Ovary (tissue), 10 donors: ENCODE results near the gene CD300LD. TPM values are rescaled to one million over a fixed set of nuclear protein-coding genes. Genes with fewer than 3 reads are reported as not detected.

Experiments
- DNase-seq, 5 donors: peaks; one replicate each; pipeline ENCODE4 v3.0.0-alpha.2; 2019 to 2020
- H3K27ac ChIP-seq, 2 donors: fragments of 200-600 bp; one replicate each; pipeline versions ENCODE4 v1.5.1 to v1.8.0; 2019 to 2022
- H3K27me3 ChIP-seq: fragments of 200-600 bp; one replicate; pipeline ENCODE4 v1.8.0; 2022
- H3K36me3 ChIP-seq: fragments of 200-600 bp; sonication (generic); one replicate; pipeline ENCODE4 v1.5.1; 2019
- H3K4me1 ChIP-seq: one replicate; pipeline ENCODE4 v1.8.1; 2013; ENCODE audit warnings: mild to moderate bottlenecking, moderate library complexity; ENCODE audit not compliant: insufficient read depth
- H3K4me3 ChIP-seq: fragments of 200-600 bp; sonication (generic); one replicate; pipeline ENCODE4 v1.5.1; 2017
- H3K9me3 ChIP-seq, 2 donors: fragments of 200-600 bp in 1 of 2; sonication (generic) in 1 of 2; one replicate each; pipeline versions ENCODE4 v1.5.1 to v1.8.1; 2013 to 2019; ENCODE audit warnings: mild to moderate bottlenecking in 1 of 2, moderate library complexity in 1 of 2
- EP300 ChIP-seq: sonication (generic); formaldehyde crosslinking; IDR thresholded peaks from one replicate; pipeline ENCODE4 v1.6.1; 2017; ENCODE audit warnings: antibody characterized with exemption
- POLR2A ChIP-seq: fragments of 450-650 bp; IDR thresholded peaks from one replicate; pipeline ENCODE4 v1.6.1; 2017; ENCODE audit warnings: antibody characterized with exemption, mild to moderate bottlenecking, moderate library complexity
- WGBS, 3 donors: extraction: QIAGEN DNeasy Blood & Tissue Kit in 1 of 3; methylation state at CpG; one replicate each; pipeline versions ENCODE4 v1.1.5 to v1.1.7; 2013 to 2017; 5-methylcytosine and 5-hydroxymethylcytosine counted together
- intact Hi-C, 4 donors: fragments of 100-400 bp; cut with DNase I; formaldehyde crosslinking; loops; one replicate each; pipeline versions ENCODE4 v1.11.0 to v1.15.1; 2022 to 2023
- long read RNA-seq, 3 donors: library from polyadenylated mRNA in 2 of 3; unstranded in 2 of 3; transcript quantifications; one replicate each; pipeline ENCODE4 v2.0.0 and lab custom pipeline, GENCODE V29; 2021 to 2026
- polyA plus RNA-seq, 2 donors: library from polyadenylated mRNA; stranded (reverse); fragments of 200-250 nt in 1 of 2; fragments of 350-450 nt in 1 of 2; fragmentation: Illumina TruSeq in 1 of 2; extraction: RNeasy Lipid Tissue Mini Kit (QIAGEN cat#74804) in 1 of 2; gene quantifications; one replicate each; pipeline ENCODE4 v1.2.3, GENCODE V29; 2013 to 2014
- total RNA-seq, 7 donors: library from RNA; depleted of rRNA in 2 of 7; stranded (reverse); fragments of >200 nt in 2 of 7; fragmentation: NEBNext Ultra II Directional in 3 of 7; extraction: Animal tissue kit (Norgen Biotek cat#: 25700) in 3 of 7; gene quantifications; one replicate each; pipeline versions ENCODE4 v1.1.0 to v1.2.4, GENCODE V29; 2016 to 2023
- TF ChIP-seq, protein P1 (sequence below), 3 donors: fragments of 450-650 bp in 2 of 3; fragments of 200-600 bp in 1 of 3; IDR thresholded peaks; one replicate each; pipeline versions ENCODE4 v1.5.1 to v1.8.0; 2016 to 2022; ENCODE audit warnings: antibody characterized with exemption in 3 of 3, mild to moderate bottlenecking in 1 of 3
- donor health status: DM: no; HTN: no; CAD: no; lungs with moderate emphysema.
- donor health status: DM: no; HTN: no; CAD: no.
- donor health status: Bipolar disorder and iron deficiency.
- donor health status: DM: yes; HTN: yes; CAD: no.
- donor health status: DM: no; HTN: no; CAD: no.
- donor health status: DM: yes; HTN: yes; CAD: no.

The CD300LD gene
- total RNA-seq: not detected
- not detected for polyA plus RNA-seq
- long read RNA-seq, donor 1: 0 reads
- long read RNA-seq, donor 2: 0 reads
- long read RNA-seq, donor 3: 0 reads

DNA sequence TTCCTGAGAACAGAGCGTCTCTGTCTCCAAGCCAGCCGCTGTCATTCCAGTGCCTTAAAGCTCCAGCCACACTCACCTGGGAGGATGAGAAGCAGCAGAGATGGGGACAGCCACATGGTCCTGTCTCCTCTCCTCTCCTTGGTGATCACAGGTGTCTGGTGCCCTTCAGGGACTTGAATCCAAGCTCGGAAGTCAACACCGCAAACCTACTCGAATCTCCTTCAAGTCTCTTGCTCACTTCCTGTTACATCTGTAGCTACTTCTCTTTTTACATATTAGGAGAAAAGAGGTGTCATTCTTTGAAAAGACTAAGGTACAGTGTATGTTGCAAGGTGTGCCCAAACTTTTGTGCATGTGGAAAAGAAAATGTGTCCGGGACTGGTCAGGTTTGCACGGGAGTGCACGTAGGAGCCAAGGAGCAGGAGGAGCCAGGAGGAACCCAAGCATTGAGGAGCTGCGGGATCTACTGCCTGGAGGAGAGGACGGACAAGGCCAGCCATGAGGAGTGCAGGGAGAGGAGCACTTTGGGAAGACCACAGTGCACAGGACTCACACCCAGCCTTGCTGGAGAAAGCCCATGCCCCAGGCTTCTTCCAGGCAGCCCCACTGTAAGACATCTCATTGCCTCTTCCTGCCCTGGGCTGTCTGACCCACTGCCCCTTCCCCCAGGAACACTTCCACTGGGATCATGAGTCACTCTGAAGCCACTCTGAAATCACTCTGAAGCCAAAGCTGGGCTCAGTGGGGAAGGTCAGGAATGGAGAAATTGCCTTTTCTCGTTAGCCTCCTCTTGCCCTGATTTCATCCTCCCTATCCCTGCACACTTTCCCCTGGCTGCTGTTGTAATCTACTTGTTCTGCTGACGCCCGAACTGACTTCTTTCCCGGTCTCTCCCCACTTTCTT, at the start of gene CD300LD:
Gene CD300LD (minus strand): TSS at position 197 of the 904 bp plus-strand sequence. CDS start 81 bp downstream, at position 116.
- Histone ChIP-seq H3K9me3 (no peaks in the 10 kb centered on the region), H3K27ac (no peak within 1 kb of the TSS), H3K4me1 (no peaks in the 10 kb centered on the region), H3K4me3 (no peak within 1 kb of the TSS), H3K27me3 (no peaks in the 10 kb centered on the region), H3K36me3 (no peaks in the 10 kb centered on the region)
- WGBS, 3 donors: 66 to 75% (median 73%) methylated on average over 14 of the region's 14 CpGs
- intact Hi-C loops: no loop called here
- no peak for DNase-seq
- TF ChIP-seq POLR2A (no peak), EP300 (no peak)
- TF ChIP-seq, protein P1, sequence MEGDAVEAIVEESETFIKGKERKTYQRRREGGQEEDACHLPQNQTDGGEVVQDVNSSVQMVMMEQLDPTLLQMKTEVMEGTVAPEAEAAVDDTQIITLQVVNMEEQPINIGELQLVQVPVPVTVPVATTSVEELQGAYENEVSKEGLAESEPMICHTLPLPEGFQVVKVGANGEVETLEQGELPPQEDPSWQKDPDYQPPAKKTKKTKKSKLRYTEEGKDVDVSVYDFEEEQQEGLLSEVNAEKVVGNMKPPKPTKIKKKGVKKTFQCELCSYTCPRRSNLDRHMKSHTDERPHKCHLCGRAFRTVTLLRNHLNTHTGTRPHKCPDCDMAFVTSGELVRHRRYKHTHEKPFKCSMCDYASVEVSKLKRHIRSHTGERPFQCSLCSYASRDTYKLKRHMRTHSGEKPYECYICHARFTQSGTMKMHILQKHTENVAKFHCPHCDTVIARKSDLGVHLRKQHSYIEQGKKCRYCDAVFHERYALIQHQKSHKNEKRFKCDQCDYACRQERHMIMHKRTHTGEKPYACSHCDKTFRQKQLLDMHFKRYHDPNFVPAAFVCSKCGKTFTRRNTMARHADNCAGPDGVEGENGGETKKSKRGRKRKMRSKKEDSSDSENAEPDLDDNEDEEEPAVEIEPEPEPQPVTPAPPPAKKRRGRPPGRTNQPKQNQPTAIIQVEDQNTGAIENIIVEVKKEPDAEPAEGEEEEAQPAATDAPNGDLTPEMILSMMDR (IDR thresholded peaks at IDR 0.05): no peak

DNA sequence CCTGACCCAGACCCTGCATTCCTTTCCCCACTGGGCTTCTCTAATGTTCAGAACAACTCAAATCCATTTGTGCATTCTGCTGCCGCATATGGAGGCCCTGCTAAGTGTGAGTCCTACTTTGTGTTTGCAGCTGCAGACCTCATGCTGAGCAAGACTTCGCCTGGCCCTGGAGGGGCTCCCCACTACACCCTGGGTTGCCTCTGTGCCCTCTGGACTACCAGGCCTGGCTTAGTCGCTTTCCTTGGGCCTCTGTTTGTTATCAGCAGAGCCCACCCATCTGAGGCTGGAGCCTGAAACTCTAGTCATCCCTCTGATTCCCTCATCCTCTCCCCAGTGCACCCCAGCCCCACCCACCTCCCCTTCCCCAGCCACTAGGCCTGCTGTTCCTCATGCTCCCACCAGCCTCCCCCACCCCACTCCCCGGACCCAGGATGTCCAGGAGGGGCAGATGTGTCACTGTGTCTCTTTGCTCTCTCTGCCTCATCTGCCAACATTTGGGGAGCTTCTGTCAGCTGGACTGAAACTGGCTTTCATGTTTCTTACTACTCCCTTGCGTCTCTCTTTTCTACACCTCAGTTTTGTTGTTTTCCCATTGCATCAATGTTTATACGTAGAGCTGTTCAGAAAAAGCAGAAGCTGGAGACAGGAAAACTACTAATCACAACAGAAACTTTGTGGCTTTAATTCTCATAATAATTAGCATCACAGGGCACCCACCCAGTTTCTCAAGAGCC, 49.3 kb upstream of the CD300LD start:
- no peak overlapping the region for H3K4me3 ChIP-seq
- H3K9me3 ChIP-seq: no peaks in the 10 kb centered on the region
- intact Hi-C loops: no loop called here
- no peaks in the 10 kb centered on the region for H3K36me3 ChIP-seq
- no peak for DNase-seq
- H3K27me3 ChIP-seq: no peaks in the 10 kb centered on the region
- no peaks in the 10 kb centered on the region for H3K4me1 ChIP-seq
- no peak overlapping the region for H3K27ac ChIP-seq
- 55 to 61% (median 60%) methylated on average over 6 of the region's 6 CpGs for WGBS, 3 donors
- no peak for TF ChIP-seq EP300
- no peak for TF ChIP-seq POLR2A
- TF ChIP-seq, protein P1 (IDR thresholded peaks at IDR 0.05): no peak

DNA sequence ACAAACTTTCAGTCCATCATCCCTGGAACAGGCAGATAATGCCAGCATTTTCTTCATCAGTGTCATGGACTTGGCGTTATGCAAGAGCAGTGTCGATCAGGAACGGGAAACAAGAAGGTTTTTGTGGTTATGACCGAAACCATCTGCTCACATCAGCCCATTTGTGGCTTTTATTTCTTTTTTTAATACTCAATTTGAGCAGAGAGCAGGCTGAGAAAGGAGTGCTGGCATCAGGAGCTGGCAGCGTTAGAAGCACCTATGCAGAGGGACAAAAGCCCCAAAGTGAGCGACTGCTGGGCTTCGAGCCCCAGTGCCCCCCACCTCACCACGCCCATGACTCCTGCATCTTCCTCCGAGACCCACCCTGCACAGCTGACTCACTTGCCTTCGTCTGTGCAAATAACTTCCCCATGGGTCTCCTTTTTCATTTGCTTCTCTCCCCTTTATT, 47.6 kb upstream of the CD300LD start:
- DNase-seq: no peak
- no peaks in the 10 kb centered on the region for H3K36me3 ChIP-seq
- H3K4me1 ChIP-seq: no peaks in the 10 kb centered on the region
- no peak overlapping the region for H3K27ac ChIP-seq
- intact Hi-C loops: no loop called here
- H3K9me3 ChIP-seq: no peaks in the 10 kb centered on the region
- TF ChIP-seq, protein P1 (IDR thresholded peaks at IDR 0.05): no peak
- no peak for TF ChIP-seq POLR2A
- TF ChIP-seq EP300: no peak
- H3K4me3 ChIP-seq: no peak overlapping the region
- WGBS, 3 donors: 77 to 81% (median 80%) methylated on average over 10 of the region's 10 CpGs
- H3K27me3 ChIP-seq: no peaks in the 10 kb centered on the region

DNA sequence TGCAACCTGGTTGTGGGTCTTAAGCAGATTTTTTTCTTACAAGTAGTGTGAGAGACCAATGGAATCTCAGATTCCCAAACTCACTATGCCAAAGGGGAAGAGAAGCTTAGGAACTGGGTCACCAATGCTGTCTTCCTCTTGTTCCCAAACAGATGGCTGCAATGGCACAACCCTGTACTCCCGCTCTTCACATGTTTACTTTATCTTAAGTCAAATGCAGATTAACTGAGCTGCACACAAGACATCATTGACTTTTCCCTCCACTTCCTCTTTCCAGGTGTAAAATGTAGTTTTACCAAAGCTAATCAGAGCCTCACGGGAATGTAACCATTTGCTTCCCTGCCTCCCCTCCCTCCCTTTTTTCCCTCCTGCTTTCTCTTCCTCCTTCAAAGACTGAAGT, 45.8 kb upstream of the CD300LD start:
- Histone ChIP-seq H3K4me3 (no peak overlapping the region), H3K4me1 (no peaks in the 10 kb centered on the region), H3K9me3 (no peaks in the 10 kb centered on the region), H3K27me3 (no peaks in the 10 kb centered on the region), H3K27ac (no peak overlapping the region), H3K36me3 (no peaks in the 10 kb centered on the region)
- no peak for DNase-seq
- 21 to 38% (median 26%) methylated on average over 2 of the region's 2 CpGs for WGBS, 3 donors
- TF ChIP-seq EP300 (no peak), POLR2A (no peak)
- TF ChIP-seq, protein P1 (IDR thresholded peaks at IDR 0.05): no peak
- intact Hi-C loops: no loop called here
